Hepatocyte (in vitro differentiated cells): ENCODE data around the gene PI4KA.

ENCODE experiments used
- EZH2 ChIP-seq: fragments of 200-600 bp; sonication (generic); IDR thresholded peaks from 2 replicates; pipeline ENCODE4 v1.6.1; 2016; ENCODE audit warnings: antibody characterized with exemption, mild to moderate bottlenecking, borderline replicate concordance
- EZH2phosphoT487 ChIP-seq: fragments of 200-600 bp; sonication (generic); IDR thresholded peaks from one replicate; pipeline ENCODE4 v1.6.1; 2018; ENCODE audit warnings: antibody characterized with exemption, mild to moderate bottlenecking, low read depth, moderate library complexity; ENCODE audit not compliant: unreplicated experiment, severe bottlenecking
- TF ChIP-seq, protein P1 (sequence below): fragments of 200-600 bp; sonication (generic); IDR thresholded peaks from 2 replicates; pipeline ENCODE4 v1.5.1; 2016; ENCODE audit warnings: antibody characterized with exemption, mild to moderate bottlenecking; ENCODE audit not compliant: poor library complexity

GRCh38 chr22:20807315-20807752 is 51.3 kb downstream of the PI4KA start:
- TF ChIP-seq, protein P1, sequence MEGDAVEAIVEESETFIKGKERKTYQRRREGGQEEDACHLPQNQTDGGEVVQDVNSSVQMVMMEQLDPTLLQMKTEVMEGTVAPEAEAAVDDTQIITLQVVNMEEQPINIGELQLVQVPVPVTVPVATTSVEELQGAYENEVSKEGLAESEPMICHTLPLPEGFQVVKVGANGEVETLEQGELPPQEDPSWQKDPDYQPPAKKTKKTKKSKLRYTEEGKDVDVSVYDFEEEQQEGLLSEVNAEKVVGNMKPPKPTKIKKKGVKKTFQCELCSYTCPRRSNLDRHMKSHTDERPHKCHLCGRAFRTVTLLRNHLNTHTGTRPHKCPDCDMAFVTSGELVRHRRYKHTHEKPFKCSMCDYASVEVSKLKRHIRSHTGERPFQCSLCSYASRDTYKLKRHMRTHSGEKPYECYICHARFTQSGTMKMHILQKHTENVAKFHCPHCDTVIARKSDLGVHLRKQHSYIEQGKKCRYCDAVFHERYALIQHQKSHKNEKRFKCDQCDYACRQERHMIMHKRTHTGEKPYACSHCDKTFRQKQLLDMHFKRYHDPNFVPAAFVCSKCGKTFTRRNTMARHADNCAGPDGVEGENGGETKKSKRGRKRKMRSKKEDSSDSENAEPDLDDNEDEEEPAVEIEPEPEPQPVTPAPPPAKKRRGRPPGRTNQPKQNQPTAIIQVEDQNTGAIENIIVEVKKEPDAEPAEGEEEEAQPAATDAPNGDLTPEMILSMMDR, result no peak
- no peak for TF ChIP-seq EZH2
- no peak for TF ChIP-seq EZH2phosphoT487
